Epidermal melanocyte (primary cell): Measurements from ENCODE around the gene AURKAIP1.
"Not testable (repeated sequence)": the region's sequence is repeated elsewhere in the genome, so short reads cannot be mapped to it uniquely, and the experiment has no call there.

Source experiments
- DNase-seq: peaks from one replicate; pipeline ENCODE4 v3.0.0; 2011; ENCODE audit warnings: low spot score; ENCODE audit not compliant: insufficient read length

Gene AURKAIP1

DNA sequence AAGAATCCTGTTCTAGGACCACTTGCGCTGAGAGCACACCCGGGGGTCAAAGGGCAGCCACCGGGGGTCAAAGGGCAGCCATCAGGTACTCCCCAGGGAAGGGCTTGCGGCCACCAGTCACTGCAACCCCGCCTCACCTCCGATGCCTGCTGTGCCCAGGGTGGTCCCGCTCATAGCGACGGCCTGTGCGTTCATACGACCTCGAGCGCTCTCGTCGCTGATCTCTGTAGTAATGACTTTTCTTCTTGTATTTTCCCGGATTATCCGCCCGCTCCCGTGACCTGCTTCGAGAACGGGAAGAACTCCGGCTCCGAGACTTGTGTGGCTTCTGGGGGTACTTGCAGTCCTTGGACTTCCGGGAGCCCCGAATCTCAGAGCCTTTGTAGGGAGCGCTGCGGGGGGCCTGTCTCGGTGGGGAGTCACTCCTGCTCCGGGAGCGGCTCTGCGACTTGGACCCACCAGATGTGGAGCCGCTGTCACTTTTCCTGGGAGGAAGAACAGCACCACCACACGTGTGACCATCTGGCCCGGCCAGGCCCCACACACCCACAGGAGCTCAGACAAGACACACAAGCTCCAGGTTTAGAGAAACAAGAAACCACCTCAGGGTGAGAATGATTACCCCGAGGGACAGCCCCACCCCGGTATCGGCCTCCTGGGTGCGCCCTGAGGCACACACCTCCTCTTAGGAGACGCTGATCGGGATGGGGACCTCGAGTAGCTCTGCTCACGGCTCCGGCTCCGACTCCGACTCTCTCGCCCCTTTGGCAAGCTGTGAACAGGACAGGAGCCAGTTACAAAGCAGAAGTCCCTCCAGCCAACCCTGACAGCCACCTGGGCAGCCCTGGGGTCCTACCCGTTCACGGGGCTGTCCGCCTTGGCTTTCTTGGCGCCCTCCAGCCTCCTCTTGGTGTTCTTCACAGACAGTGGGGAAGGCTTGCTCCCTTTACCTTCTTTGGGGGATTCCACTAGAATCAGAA lies 12.4 kb upstream of the AURKAIP1 start:
- DNase-seq, result no peak

DNA sequence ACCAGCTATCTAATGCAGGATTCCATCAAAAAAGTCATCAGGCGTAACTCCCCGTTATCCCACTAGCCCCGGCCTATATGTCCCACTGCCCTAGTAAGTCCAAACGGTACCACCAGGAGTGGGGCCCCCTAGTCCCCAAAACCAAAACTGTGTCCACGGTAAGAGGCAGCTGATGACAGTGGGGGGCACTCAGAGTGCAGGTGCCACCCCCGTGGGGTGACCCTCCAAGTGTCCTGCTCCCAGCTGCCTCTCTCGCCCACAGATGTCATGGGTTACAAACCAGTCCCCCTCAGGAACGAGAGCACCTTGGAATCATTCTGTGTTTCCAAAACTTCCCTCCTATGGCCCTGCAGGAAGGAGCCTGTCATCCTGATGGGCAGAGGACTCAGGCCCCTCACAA lies 10.9 kb upstream of the AURKAIP1 start:
- no peak for DNase-seq

DNA sequence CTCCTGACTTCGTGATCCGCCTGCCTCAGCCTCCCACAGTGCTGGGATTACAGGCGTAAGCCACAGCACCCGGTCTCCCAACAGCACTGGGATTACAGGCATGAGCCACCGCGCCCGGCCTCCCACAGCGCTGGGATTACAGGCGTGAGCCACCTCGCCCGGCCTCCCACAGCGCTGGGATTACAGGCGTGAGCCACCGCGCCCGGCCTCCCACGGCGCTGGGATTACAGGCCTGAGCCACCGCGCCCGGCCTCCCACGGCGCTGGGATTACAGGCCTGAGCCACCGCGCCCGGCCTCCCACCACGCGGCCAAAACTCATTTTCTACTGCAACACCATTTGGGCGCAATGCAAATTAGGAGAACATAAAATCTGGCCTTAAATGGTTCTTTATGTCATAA lies 10.3 kb upstream of the AURKAIP1 start:
- DNase-seq, result not testable (repeated sequence)

DNA sequence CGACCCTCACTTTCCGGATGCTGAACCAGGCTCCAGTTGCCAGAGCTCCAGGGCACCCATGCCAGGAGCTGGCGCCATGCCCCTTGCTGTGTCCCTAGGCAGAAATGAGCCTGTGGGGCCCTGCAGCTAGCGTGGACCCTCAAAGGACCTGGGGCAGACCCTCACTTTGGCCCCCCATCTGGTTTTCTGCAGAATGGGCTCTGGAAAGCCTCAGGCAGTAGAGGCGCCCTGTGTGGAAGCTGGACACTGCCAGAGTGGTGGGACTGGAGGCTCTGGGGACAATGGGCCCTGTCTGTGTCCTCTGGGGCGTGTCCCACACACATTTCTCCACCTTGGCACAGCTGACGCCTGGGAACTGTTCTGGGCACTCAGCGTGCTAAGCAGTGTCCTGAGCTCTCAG lies 6.3 kb upstream of the AURKAIP1 start:
- no peak for DNase-seq

DNA sequence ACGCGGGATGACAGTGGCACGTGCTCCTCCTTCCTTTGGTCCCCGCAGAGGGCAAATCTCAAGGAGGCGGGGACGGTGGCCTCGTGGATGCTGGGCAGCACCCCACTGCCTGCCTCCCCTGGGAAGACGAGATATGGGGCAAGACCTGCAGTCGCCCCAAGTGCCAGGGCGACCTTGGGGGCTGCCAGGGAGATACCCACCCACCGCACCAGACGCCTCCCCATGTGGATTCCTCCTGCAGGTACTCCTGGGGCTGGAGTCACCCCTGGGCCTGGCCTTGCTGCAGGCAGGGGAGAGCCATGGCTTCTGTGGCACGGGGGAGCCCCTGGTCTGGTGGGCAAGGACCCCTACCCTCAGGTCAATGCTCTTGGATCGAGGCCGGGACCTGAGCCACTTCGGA lies 5.9 kb upstream of the AURKAIP1 start:
- no peak for DNase-seq

DNA sequence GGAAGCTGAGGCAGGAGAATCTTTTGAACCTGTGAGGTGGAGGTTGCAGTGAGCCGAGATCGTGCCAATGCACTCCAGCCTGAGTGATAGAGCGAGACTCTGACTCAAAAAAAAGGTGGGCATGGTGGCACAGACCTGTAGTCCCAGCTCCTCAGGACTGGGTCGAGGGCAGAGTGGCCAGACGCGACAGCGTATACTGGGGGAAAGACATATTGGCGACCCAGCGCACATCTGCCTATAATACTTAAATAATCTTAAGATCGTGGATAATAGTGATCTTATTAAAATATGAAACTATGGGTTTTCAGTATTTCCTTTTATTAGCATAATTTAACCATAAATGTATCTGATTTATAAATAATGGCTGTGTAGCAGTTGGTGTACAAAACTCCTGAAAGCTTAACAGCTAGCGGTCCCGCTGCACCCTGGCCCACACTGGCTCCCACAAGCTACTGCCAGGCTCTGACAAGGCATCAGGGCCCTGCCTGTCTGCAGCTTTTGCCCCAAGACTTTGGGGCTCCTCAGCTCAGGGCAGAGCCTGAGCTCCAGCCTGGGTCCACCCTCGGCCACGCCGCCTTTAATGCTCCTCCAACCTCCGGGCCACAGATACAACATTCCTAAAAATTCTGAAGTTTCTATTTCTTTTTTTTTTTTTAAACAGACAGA lies 2.7 kb upstream of the AURKAIP1 start:
- no peak for DNase-seq

DNA sequence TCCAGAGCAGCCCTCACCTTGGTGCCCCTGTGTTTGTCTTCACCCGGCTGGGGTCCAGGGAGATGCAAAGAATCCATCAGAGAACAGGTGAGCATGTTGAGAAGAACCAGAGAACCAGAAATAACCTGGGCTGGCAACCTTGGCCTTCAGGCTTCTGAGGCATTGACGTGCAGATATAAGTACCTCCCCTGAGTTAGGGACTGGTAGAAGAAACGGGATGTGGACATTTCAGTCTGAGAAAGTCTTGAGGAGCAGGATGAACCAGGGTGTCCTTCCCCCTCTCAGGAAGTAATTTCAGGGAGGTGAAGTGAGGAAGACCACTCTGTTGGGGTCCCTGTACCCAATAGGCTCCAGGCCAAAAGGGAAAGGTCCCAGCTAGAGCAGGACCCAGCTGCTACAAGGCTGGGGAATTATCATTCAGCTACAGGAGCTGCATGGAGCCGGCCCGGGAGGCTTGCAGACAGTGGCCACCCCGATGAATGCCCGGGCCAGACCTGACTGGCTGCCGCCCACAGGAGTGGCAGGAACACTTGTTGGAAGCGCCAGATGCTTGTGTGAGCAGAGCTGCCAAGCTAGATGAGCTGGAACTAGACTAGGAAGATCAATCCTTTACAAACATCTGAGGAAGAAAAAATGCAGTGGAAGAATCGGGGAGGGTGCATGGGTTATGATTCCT lies 1.7 kb upstream of the AURKAIP1 start:
- no peak for DNase-seq

DNA sequence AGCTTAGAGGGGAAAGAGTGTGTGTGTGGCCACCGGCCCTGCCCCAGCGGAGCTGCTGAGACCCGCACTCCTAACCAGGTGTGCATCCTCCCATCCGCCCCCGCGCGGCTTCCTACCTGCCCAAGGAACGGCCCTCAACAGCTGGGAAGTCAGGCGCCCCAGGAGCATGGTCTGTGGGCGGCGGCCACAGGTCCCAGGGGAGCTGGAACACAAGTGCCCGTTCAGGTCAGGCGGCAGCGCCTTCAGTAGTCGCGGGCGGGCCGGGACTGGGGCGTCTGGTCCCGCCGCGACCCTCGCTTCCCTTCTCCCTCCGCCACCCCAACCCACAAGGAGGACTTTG lies 448 bp downstream of the AURKAIP1 start:
- no peak for DNase-seq

DNA sequence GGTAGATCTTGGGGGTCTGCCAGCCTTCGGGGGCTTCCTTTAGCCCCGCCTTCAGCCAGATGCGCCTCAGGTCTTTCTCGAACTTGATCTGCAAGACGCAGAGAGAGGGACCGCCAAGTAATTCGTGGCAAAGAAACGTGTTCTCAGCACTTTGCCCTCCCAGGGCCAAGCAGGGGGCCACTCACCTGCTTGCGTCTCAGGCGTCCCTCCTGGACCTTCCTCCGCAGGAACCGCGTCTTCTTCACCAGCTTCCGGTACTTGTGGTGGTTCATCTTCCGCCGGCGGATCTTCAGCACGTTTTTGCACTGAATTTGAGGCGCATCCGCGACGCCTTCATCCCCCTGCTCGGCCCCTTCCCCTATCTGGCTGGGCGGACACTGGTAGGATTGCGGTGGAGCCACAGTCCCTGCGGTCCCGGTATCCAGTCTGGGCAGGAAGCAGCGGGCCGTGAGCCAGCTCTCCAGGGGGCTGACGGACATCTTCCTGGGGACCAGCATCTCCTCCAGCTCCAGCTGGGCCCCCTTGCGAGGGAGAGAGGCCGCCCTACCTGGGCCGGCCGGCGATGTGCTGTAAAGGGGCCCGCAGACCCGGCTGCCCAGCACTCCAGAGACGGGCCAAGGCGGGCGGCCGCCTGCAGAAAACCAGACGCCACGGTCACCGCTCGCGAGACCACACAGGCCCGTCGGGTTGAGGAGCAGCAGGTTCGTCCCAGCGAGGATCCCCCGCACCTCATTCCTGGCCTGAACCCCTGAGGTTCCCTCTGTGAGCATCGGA lies 1.0 kb downstream of the AURKAIP1 start:
- no peak for DNase-seq

DNA sequence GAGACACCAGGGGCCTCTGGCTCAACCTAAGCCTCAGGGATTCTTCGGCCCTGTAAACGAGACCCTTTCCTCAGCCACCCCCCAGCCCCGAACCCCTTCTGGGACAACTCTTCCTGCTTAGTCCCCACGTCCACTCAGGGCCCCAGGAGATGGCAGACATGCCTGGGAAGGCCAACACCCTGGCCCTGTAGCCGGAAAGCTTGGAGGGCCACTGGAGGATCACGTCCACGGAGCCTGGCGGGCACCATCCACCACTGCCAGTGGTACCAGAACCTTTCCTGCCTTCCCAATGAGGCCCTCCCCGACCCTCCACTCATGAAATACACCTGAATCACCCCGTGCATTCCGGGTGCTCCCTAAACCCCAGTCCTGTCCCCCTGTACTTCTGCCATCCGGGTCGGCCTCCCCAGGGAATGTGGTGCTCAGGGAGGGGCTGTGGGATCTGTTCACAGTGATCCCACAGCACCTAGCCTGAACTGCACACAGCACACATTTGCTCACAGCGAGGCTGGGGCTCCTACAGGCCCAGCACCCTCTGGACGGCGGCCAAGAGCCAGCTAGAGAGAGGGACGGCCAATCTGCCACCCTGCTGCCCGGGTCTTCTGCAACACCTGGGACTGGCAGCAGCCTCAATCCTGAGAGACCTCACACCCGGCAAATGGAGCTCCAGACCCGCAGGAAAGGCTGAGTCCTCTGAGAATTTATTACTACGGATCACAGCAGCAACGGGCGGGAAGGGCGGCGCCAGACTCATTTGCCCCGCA lies 1.8 kb downstream of the AURKAIP1 start:
- DNase-seq, result no peak

DNA sequence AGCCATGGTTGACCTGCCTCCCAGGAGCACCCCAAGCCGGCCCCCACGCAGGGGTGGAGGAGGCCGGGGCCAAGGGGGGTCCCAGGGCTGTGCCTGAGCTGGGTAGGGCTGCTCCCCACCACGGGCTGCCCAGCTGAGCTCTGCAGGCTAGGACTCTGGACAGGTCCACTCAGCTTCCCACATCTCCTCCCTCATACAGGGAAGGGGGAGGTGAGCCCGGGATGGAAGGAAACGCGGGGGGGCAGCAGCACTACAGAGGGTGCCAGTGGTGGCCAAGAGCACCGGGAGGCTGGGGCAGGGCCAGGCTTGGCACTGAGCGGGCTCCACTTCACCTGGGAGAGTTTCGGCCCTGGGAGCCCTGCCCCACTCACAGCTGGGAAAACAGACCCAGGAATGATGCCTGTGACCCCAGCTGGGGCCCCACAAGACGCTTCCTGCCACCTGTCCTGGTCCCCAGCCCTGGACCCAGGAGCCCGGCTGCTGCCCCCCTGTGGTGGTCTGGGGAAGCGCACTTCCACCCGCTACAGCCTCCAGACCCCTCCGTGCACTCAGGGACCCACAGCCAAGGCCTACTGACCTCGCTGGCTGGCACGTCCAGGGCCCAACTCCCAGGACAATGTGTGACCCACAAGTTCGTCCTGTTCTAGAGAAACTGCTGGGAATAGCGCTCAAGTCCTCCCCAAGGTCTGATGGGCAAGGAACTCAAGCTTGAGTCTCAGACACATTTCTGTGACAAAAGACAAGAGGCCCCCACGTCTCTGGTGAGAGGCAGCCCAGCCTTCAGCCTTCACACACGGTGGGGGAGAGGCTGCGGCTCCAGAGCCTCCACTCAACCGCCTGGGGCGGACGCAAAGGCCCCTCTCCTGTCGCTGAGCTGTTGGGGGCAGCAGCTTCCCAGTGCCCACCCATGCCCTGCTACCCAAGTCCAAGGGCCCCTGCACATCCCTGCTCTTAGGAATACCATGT lies 3.0 kb downstream of the AURKAIP1 start:
- no peak for DNase-seq

DNA sequence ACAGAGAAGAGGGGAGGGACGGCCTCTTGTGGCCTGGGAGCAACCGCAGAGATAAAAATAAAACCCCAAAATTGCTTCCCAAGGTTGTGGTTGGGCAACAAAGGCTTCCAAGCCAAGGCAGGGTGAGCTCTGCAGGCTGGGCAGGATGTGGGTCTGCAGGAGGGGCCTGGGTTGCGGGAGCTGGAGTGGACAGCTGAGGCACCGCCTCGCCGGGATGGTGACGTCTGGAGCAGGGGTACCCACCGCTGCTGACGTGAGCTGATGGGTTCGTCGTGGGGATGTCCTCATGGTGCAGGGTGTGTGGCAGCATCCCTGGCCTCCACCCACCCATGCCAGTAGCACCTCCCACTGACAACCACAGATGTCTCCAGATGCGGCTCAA lies 3.7 kb downstream of the AURKAIP1 start:
- DNase-seq, result no peak

DNA sequence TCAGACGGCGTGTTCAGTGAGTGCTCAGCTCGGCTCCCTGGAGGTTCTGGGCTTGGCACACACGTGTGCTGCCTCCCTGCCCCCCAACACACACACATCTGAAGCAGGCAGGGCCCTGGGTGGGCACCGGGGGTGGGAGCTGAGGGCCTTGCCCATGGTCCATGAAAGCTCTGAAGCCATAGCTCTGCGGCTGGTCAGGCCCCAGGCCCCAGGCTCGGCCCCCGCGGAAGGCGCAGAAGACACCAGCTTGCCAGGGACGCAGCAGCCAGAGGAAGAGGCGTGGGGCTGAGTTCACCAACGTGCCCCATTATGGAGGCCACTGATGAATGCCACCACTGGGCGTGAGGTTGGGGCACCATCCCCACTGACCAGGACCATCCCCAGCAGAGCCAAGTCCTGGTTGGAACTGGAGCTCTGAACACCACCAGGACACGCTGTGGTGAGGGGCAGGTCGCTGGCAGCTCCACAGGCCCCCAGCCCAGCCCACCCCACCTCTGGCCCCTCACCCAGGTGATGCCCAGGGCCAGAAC lies 4.2 kb downstream of the AURKAIP1 start:
- no peak for DNase-seq

DNA sequence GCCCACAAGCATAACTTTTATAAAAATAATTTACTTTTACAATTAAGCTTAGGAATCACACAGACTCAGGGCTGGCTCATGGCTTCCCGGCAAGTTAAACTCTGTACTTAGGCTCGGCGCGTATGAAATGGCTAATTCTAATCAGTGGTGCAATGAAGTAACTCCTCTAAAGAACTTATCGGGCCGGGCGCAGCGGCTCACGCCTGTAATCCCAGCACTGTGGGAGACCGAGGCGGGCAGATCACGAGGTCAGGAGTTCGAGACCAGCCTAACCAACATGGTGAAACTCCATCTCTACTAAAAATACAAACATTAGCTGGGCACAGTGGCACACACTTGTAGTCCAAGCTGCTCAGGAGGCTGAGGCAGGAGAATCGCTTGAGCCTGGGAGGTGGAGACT lies 4.9 kb downstream of the AURKAIP1 start:
- DNase-seq, result not testable (repeated sequence)

DNA sequence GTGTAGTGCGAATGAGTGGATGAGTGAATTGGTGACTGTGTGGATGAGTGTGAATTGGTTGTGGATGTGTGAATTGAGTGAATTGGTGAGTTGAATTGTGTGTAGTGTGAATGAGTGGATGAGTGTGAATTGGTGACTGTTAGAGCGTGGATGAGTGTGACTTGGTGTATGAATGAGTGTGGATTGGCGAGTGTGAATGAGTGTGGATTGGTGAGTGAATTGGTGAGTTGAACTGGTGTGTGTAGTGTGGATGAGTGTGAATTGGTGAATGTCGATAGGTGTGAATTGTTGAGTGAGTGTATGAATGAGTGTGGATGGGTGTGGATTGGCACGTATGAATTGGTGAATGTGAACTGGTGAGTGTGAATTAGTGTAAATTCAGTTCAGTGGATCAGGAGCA lies 7.7 kb downstream of the AURKAIP1 start:
- no peak for DNase-seq

DNA sequence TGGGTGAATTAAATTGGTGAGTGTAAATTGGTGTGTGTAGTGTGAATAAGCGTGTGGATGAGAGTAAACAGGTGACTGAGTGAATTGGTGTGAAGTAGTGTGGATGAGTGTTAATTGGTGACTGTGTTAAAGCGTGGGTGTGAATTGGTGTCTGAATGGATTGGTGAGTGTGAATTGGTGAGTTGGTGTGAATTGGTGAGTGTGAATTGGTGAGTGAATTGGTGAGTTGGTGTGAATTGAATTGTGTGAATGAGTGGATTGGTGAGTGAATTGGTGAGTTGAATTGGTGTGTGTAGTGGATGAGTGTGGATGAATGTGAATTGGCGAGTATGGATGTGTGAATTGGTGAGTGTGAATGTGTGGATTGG lies 8.3 kb downstream of the AURKAIP1 start:
- DNase-seq, result no peak

DNA sequence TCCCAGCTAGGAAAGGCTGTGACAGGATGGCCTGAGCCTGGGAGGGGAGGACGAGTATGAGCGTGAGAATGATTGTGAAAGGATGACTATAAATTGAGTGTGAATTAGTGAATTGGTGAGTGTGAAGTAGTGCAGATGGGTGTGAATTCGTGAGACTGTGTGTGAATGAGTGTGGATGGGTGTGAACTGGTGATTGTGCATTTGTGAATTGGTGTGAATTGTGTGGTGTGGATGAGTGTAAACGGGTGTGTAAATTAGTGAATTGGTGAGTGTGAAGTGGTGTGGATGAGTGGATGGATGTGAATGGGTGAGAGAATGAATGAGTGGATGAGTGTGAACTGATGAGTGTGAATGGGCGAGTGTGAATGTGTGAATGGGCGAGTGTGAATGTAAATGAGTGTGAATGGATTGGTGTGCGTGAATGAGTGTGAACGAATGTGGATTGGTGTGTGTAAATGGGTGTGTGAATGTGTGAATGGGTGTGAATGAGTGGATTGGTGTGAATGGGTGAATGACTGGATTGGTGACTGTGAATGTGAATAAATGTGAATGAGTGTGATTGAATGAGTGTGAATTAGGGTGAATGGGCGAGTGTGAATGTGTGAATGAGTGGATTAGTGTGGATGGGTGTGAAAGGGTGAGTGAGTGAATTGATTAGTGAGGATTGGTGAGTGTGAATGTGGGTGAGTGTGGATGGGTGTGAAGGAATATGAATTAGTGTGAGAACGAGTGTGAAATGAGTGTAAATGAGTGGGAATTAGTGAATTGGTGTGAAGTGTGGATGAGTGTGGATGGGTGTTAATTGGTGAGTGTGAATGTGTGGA lies 8.9 kb downstream of the AURKAIP1 start:
- DNase-seq, result no peak

DNA sequence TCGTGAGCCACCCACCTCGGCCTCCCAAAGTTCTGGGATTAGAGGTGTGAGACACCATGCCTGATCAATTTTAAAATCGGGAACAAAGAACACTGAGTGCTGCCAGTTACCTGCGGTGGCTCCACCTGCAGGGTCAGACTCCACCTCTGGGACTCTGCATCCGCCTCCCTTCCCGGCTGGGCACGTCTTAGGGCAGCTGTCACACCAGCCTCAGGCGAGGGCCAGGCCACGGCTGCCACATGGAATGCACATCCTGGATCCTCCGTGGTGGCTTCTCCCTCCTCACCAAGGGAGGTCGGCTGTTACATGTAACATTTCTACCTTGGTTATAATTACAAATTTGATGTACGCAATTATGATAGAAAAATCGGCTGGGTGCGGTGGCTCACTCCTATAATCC lies 10.7 kb downstream of the AURKAIP1 start:
- no peak for DNase-seq

DNA sequence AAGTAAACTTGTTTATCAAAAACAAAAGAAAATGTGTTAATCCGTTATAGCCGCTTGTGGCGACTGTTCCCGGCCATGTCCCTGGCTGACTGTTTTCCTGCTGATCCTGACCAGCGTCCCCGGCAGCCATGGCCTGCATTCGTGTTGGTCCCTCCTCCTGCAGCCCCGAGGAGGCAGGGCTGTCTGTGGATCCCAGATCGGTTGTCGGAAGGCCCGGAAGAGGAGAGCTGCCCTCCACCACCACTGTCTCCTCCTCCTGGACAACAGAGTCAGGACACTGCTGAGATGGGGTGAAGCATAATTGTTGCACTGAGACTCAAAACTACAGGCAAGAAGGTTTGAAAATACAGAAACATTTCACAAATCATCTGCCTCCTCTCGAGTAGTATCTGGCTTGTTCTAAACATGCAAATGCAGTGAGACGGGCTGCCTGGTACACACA lies 13.0 kb downstream of the AURKAIP1 start:
- DNase-seq, result peak; percentile 76
